Measurements from ENCODE around the gene TSR3. TPM values are rescaled to one million over a fixed set of nuclear protein-coding genes. Genes with fewer than 3 reads are reported as not detected.

TSR3 gene
- total RNA-seq, 1 donor from 2014 or later = 143 TPM

DNA sequence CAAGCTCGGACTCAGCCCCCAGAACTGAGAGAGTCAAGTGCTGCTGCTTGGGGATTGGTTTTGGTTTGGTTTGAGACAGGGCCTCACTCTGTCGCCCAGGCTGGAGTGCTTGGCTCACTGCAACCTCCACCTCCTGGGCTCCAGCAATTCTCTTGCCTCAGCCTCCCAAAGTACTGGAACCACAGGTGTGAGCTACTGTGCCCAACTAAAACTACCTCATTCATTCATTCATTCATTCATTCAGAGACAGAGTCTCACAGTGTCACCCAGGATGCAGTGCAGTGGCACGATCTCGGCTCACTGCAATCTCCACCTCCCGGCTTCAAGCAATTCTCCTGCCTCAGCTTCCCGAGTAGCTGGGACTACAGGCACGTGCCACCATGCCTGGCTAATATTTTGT is 38.1 kb upstream of the TSR3 start:
- no peak for DNase-seq (ENCODE audit: low spot score in 2 of 2)
- H3K36me3 ChIP-seq = peaks cover 56 to 67% of the 10 kb centered on the region in 2 donors
- H3K27me3 ChIP-seq = no peaks in the 10 kb centered on the region
- intact Hi-C loops (cut with DNase I) = no loop called here
- TF ChIP-seq, protein P1, sequence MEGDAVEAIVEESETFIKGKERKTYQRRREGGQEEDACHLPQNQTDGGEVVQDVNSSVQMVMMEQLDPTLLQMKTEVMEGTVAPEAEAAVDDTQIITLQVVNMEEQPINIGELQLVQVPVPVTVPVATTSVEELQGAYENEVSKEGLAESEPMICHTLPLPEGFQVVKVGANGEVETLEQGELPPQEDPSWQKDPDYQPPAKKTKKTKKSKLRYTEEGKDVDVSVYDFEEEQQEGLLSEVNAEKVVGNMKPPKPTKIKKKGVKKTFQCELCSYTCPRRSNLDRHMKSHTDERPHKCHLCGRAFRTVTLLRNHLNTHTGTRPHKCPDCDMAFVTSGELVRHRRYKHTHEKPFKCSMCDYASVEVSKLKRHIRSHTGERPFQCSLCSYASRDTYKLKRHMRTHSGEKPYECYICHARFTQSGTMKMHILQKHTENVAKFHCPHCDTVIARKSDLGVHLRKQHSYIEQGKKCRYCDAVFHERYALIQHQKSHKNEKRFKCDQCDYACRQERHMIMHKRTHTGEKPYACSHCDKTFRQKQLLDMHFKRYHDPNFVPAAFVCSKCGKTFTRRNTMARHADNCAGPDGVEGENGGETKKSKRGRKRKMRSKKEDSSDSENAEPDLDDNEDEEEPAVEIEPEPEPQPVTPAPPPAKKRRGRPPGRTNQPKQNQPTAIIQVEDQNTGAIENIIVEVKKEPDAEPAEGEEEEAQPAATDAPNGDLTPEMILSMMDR (IDR thresholded peaks at IDR 0.05) = no peak
- H3K4me1 ChIP-seq = no peaks in the 10 kb centered on the region
- no peaks in the 10 kb centered on the region for H3K9me3 ChIP-seq
- H3K27ac ChIP-seq = no peak overlapping the region
- H3K4me3 ChIP-seq = no peak overlapping the region

GRCh38 chr16:1387331-1387730 is 35.7 kb upstream of the TSR3 start:
- H3K27me3 ChIP-seq = no peaks in the 10 kb centered on the region
- H3K27ac ChIP-seq = no peak overlapping the region
- TF ChIP-seq, protein P1 (IDR thresholded peaks at IDR 0.05) = no peak
- H3K9me3 ChIP-seq = no peaks in the 10 kb centered on the region
- H3K36me3 ChIP-seq = peaks cover 53 to 66% of the 10 kb centered on the region in 2 donors
- H3K4me3 ChIP-seq = no peak overlapping the region
- intact Hi-C loops (cut with DNase I) = no loop called here
- no peaks in the 10 kb centered on the region for H3K4me1 ChIP-seq
- DNase-seq (ENCODE audit: low spot score in 2 of 2) = no peak

GRCh38 chr16:1385232-1385631 is 33.6 kb upstream of the TSR3 start:
- Histone ChIP-seq H3K36me3 (peaks cover 46 to 59% of the 10 kb centered on the region in 2 donors), H3K4me1 (no peaks in the 10 kb centered on the region), H3K9me3 (no peaks in the 10 kb centered on the region), H3K27ac (no peak overlapping the region), H3K4me3 (no peak overlapping the region), H3K27me3 (no peaks in the 10 kb centered on the region)
- intact Hi-C loops (cut with DNase I) = no loop called here
- TF ChIP-seq, protein P1 (IDR thresholded peaks at IDR 0.05) = no peak
- DNase-seq (ENCODE audit: low spot score in 2 of 2) = no peak

GRCh38 chr16:1383556-1383955 is 31.9 kb upstream of the TSR3 start:
- peaks cover 38 to 42% of the 10 kb centered on the region in 2 donors for H3K36me3 ChIP-seq

GRCh38 chr16:1381612-1382406 is 30.1 kb upstream of the TSR3 start:
- Histone ChIP-seq H3K9me3 (no peaks in the 10 kb centered on the region), H3K27me3 (no peaks in the 10 kb centered on the region), H3K27ac (no peak overlapping the region), H3K36me3 (peaks cover 36 to 38% of the 10 kb centered on the region in 2 donors), H3K4me3 (no peak overlapping the region), H3K4me1 (peaks cover 11 to 15% of the 10 kb centered on the region in 2 donors)
- no peak for DNase-seq (ENCODE audit: low spot score in 2 of 2)
- intact Hi-C loops (cut with DNase I) = no loop called here
- TF ChIP-seq, protein P1 (IDR thresholded peaks at IDR 0.05) = no peak

More at GRCh38 chr16:1383556-1383955, 31.9 kb upstream of the TSR3 start:
- TF ChIP-seq, protein P1 (IDR thresholded peaks at IDR 0.05) = no peak
- intact Hi-C loops (cut with DNase I) = no loop called here
- no peaks in the 10 kb centered on the region for H3K27me3 ChIP-seq
- H3K4me3 ChIP-seq = no peak overlapping the region
- H3K4me1 ChIP-seq = peaks cover 10 to 11% of the 10 kb centered on the region in 2 donors
- DNase-seq (ENCODE audit: low spot score in 2 of 2) = no peak
- no peak overlapping the region for H3K27ac ChIP-seq
- H3K9me3 ChIP-seq = no peaks in the 10 kb centered on the region

Data from ascending aorta (tissue), 2 donors.